Liver (tissue), 9 donors: ENCODE results near the gene CBX5. TPM values are rescaled to one million over a fixed set of nuclear protein-coding genes. Genes with fewer than 3 reads are reported as not detected.

Experiments used
- DNase-seq: peaks from one replicate; pipeline ENCODE4 v3.0.0-alpha.2; 2017; ENCODE audit warnings: low spot score
- H3K27ac ChIP-seq, 2 donors: one replicate each; pipeline ENCODE4 v1.7.0; 2013; ENCODE audit warnings: inconsistent platforms in 2 of 2, low read length in 2 of 2, control low read depth in 1 of 2, low read depth in 1 of 2, mild to moderate bottlenecking in 1 of 2
- H3K27me3 ChIP-seq, 4 donors: one replicate each; pipeline versions ENCODE4 v1.6.1 to v1.7.0; 2013; ENCODE audit warnings: low read length in 3 of 4, inconsistent platforms in 1 of 4, mild to moderate bottlenecking in 1 of 4, moderate library complexity in 1 of 4; ENCODE audit not compliant: control insufficient read depth in 4 of 4, insufficient read depth in 4 of 4
- H3K36me3 ChIP-seq, 4 donors: one replicate each; pipeline versions ENCODE4 v1.6.1 to v1.7.0; 2013; ENCODE audit warnings: low read length in 3 of 4, mild to moderate bottlenecking in 3 of 4, low read depth in 1 of 4, moderate library complexity in 1 of 4; ENCODE audit not compliant: control insufficient read depth in 4 of 4, insufficient read depth in 3 of 4
- H3K4me1 ChIP-seq, 4 donors: one replicate each; pipeline versions ENCODE4 v1.6.1 to v1.7.0; 2013; ENCODE audit warnings: low read length in 3 of 4, mild to moderate bottlenecking in 3 of 4, moderate library complexity in 1 of 4; ENCODE audit not compliant: control insufficient read depth in 4 of 4, insufficient read depth in 4 of 4
- H3K4me3 ChIP-seq, 3 donors: one replicate each; pipeline versions ENCODE4 v1.6.1 to v1.7.0; 2013; ENCODE audit warnings: low read length in 3 of 3, control low read depth in 1 of 3, low read depth in 1 of 3, mild to moderate bottlenecking in 1 of 3
- H3K9ac ChIP-seq, 2 donors: one replicate each; pipeline ENCODE4 v1.7.0; 2013; ENCODE audit warnings: low read length in 2 of 2, mild to moderate bottlenecking in 2 of 2, moderate library complexity in 2 of 2, control low read depth in 1 of 2, low read depth in 1 of 2
- H3K9me3 ChIP-seq, 4 donors: one replicate each; pipeline versions ENCODE4 v1.6.1 to v1.7.0; 2013; ENCODE audit warnings: low read length in 3 of 4; ENCODE audit not compliant: control insufficient read depth in 4 of 4
- CTCF ChIP-seq: fragments of 150-350 bp; IDR thresholded peaks from 2 replicates; pipeline ENCODE4 v1.5.1; 2017; ENCODE audit warnings: improper control_type of control experiment, low read depth, low read length; ENCODE audit not compliant: missing input control
- EGR1 ChIP-seq, 2 donors: IDR thresholded peaks; 2 replicates each; pipeline ENCODE4 v1.6.1; 2016 to 2018; ENCODE audit warnings: antibody characterized with exemption in 2 of 2, low read depth in 2 of 2
- FOXA1 ChIP-seq: IDR thresholded peaks from 2 replicates; pipeline ENCODE4 v1.6.1; 2016; ENCODE audit warnings: antibody characterized with exemption
- GABPA ChIP-seq, 2 donors: IDR thresholded peaks in 1 of 2; conservative IDR thresholded peaks in 1 of 2; 2 replicates each; pipeline ENCODE4 v1.6.1; 2016; ENCODE audit warnings: antibody characterized with exemption in 2 of 2, mild to moderate bottlenecking in 1 of 2, moderate library complexity in 1 of 2
- HNF4A ChIP-seq, 2 donors: conservative IDR thresholded peaks; 2 replicates each; pipeline ENCODE4 v1.6.1; 2016; ENCODE audit warnings: antibody characterized with exemption in 2 of 2, mild to moderate bottlenecking in 2 of 2
- HNF4G ChIP-seq: IDR thresholded peaks from 2 replicates; pipeline ENCODE4 v1.6.1; 2016; ENCODE audit warnings: antibody characterized with exemption
- JUND ChIP-seq, 2 donors: IDR thresholded peaks; 2 replicates each; pipeline ENCODE4 v1.6.1; 2016; ENCODE audit warnings: antibody characterized with exemption in 2 of 2
- MAX ChIP-seq: IDR thresholded peaks from 2 replicates; pipeline ENCODE4 v1.6.1; 2016; ENCODE audit warnings: antibody characterized with exemption
- NR2F2 ChIP-seq: IDR thresholded peaks from 2 replicates; pipeline ENCODE4 v1.6.1; 2016; ENCODE audit warnings: antibody characterized with exemption
- RAD21 ChIP-seq, 2 donors: IDR thresholded peaks; 2 replicates each; pipeline ENCODE4 v1.6.1; 2016; ENCODE audit warnings: antibody characterized with exemption in 2 of 2, mild to moderate bottlenecking in 2 of 2
- RXRA ChIP-seq, 2 donors: IDR thresholded peaks; 2 replicates each; pipeline ENCODE4 v1.6.1; 2017 to 2018; ENCODE audit warnings: antibody characterized with exemption in 2 of 2, mild to moderate bottlenecking in 1 of 2
- SP1 ChIP-seq: IDR thresholded peaks from 2 replicates; pipeline ENCODE4 v1.6.1; 2018; ENCODE audit warnings: antibody characterized with exemption, mild to moderate bottlenecking
- TAF1 ChIP-seq: conservative IDR thresholded peaks from 2 replicates; pipeline ENCODE4 v1.6.1; 2016; ENCODE audit warnings: antibody characterized with exemption, mild to moderate bottlenecking
- YY1 ChIP-seq: IDR thresholded peaks from 2 replicates; pipeline ENCODE4 v1.6.1; 2016; ENCODE audit warnings: antibody characterized with exemption, mild to moderate bottlenecking
- WGBS: extraction: QIAGEN DNeasy Blood & Tissue Kit; methylation state at CpG from one replicate; pipeline ENCODE4 v1.1.7; 2013; 5-methylcytosine and 5-hydroxymethylcytosine counted together
- polyA plus RNA-seq, 2 donors: library from polyadenylated mRNA; stranded (reverse) in 1 of 2; unstranded in 1 of 2; fragments of 200-250 nt in 1 of 2; fragments of >200 nt in 1 of 2; fragmentation: Nextera tagmentation in 1 of 2; extraction: Ambion mirVana in 1 of 2; gene quantifications; one replicate each; pipeline versions ENCODE4 v1.2.1 to v1.2.3, GENCODE V29; 2013 to 2015
- total RNA-seq, 2 donors: library from RNA; depleted of rRNA; stranded (reverse); fragments of >200 nt; gene quantifications; one replicate each; pipeline ENCODE4 v1.2.3, GENCODE V29; 2014
- TF ChIP-seq, protein P1 (sequence below): IDR thresholded peaks from 2 replicates; pipeline ENCODE4 v1.6.1; 2016; ENCODE audit warnings: antibody characterized with exemption
- TF ChIP-seq, protein P2 (sequence below): IDR thresholded peaks from 2 replicates; pipeline ENCODE4 v1.6.1; 2016; ENCODE audit warnings: antibody characterized with exemption
- TF ChIP-seq, protein P3 (sequence below): IDR thresholded peaks from 2 replicates; pipeline ENCODE4 v1.6.1; 2016; ENCODE audit warnings: antibody characterized with exemption, mild to moderate bottlenecking
- donor health status: healthy.
- donor health status: healthy.
- donor health status: healthy.
- donor health status: healthy.
- donor health status: healthy.

Gene CBX5
- total and polyA plus RNA-seq, 4 donors: 4.4 to 62.3 (median 12.6) TPM

DNA sequence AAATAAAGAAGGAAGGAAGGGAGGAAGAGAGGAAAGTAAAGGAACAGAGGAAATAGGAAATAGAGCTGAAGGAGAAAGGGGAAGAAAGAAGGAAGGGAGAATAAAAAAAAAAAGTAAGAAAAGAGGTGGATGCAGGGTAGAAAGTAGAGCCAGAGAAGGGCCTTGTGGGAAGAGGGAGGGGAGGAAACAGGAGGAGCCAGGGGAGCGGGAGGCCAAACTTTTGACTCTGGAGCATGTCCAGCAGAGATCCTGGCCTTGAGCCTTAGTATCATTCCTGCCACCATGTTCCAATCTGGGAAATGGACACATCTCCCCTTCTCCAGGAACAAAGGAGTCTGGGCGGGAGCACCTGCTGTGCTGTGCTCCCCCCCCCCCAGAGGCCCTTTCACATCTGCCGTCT is 80.0 kb downstream of the CBX5 start (continued):
- TF ChIP-seq, protein P1, sequence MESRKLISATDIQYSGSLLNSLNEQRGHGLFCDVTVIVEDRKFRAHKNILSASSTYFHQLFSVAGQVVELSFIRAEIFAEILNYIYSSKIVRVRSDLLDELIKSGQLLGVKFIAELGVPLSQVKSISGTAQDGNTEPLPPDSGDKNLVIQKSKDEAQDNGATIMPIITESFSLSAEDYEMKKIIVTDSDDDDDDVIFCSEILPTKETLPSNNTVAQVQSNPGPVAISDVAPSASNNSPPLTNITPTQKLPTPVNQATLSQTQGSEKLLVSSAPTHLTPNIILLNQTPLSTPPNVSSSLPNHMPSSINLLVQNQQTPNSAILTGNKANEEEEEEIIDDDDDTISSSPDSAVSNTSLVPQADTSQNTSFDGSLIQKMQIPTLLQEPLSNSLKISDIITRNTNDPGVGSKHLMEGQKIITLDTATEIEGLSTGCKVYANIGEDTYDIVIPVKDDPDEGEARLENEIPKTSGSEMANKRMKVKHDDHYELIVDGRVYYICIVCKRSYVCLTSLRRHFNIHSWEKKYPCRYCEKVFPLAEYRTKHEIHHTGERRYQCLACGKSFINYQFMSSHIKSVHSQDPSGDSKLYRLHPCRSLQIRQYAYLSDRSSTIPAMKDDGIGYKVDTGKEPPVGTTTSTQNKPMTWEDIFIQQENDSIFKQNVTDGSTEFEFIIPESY: no peak

DNA sequence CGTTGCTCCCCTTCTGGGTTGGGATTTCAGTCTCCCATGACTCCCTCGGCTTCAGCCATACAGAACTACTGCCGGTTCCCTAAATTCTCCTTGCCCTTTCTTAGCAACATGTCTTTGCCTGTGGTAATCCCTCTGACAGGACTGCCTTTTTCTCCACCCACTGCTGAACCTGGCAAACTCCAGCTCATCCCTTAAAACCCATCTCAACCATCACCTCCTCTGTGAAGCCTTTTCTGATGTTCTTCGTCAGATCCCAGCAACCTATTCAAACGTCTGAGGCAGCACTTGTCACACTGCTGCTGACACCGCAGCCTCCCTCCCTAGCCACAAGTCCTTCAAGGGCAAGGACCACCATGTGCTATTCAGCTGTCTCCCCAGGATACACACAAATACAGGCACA is 80.9 kb downstream of the CBX5 start:
- DNase-seq: no peak
- Histone ChIP-seq H3K27me3 (peaks cover 0 to 8% (median 4%) of the 10 kb centered on the region in 4 donors), H3K4me3 (no peak overlapping the region)

More for the DNA sequence above, 80.9 kb downstream of the CBX5 start:
- Histone ChIP-seq H3K9me3 (no peaks in the 10 kb centered on the region), H3K4me1 (peaks cover 0 to 4% (median 0%) of the 10 kb centered on the region in 4 donors), H3K27ac (no peak overlapping the region), H3K36me3 (no peaks in the 10 kb centered on the region), H3K9ac (no peak overlapping the region)
- WGBS: 69% methylated on average over 6 of the region's 6 CpGs
- TF ChIP-seq, protein P1: no peak
- no peak for TF ChIP-seq FOXA1
- TF ChIP-seq GABPA (IDR thresholded peaks at IDR 0.05 in 1 of 2, conservative IDR thresholded peaks at IDR 0.05 in 1 of 2): no peak
- no peak for TF ChIP-seq EGR1 (IDR thresholded peaks at IDR 0.05; ENCODE audit: low read depth in 2 of 2)
- TF ChIP-seq RAD21 (IDR thresholded peaks at IDR 0.05): no peak
- TF ChIP-seq MAX: no peak
- TF ChIP-seq JUND (IDR thresholded peaks at IDR 0.05): no peak
- no peak for TF ChIP-seq HNF4A (conservative IDR thresholded peaks at IDR 0.05)
- TF ChIP-seq, protein P2, sequence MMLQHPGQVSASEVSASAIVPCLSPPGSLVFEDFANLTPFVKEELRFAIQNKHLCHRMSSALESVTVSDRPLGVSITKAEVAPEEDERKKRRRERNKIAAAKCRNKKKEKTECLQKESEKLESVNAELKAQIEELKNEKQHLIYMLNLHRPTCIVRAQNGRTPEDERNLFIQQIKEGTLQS: no peak
- no peak for TF ChIP-seq SP1
- no peak for TF ChIP-seq YY1
- no peak for TF ChIP-seq RXRA (IDR thresholded peaks at IDR 0.05)
- TF ChIP-seq TAF1: no peak
- TF ChIP-seq, protein P3, sequence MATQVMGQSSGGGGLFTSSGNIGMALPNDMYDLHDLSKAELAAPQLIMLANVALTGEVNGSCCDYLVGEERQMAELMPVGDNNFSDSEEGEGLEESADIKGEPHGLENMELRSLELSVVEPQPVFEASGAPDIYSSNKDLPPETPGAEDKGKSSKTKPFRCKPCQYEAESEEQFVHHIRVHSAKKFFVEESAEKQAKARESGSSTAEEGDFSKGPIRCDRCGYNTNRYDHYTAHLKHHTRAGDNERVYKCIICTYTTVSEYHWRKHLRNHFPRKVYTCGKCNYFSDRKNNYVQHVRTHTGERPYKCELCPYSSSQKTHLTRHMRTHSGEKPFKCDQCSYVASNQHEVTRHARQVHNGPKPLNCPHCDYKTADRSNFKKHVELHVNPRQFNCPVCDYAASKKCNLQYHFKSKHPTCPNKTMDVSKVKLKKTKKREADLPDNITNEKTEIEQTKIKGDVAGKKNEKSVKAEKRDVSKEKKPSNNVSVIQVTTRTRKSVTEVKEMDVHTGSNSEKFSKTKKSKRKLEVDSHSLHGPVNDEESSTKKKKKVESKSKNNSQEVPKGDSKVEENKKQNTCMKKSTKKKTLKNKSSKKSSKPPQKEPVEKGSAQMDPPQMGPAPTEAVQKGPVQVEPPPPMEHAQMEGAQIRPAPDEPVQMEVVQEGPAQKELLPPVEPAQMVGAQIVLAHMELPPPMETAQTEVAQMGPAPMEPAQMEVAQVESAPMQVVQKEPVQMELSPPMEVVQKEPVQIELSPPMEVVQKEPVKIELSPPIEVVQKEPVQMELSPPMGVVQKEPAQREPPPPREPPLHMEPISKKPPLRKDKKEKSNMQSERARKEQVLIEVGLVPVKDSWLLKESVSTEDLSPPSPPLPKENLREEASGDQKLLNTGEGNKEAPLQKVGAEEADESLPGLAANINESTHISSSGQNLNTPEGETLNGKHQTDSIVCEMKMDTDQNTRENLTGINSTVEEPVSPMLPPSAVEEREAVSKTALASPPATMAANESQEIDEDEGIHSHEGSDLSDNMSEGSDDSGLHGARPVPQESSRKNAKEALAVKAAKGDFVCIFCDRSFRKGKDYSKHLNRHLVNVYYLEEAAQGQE: no peak
- TF ChIP-seq CTCF: no peak
- TF ChIP-seq HNF4G: no peak
- TF ChIP-seq NR2F2: no peak
